GM18520 (cell line): ENCODE measurements around the gene IPO13.
A peak's percentile ranks its signal among the peaks of the same experiment; 100 is the strongest.

Experiments used
- ATAC-seq: cut with Tn5 transposase; IDR thresholded peaks from one replicate; pipeline ENCODE4 v1.9.1; 2021; ENCODE audit not compliant: unreplicated experiment

The IPO13 gene

DNA sequence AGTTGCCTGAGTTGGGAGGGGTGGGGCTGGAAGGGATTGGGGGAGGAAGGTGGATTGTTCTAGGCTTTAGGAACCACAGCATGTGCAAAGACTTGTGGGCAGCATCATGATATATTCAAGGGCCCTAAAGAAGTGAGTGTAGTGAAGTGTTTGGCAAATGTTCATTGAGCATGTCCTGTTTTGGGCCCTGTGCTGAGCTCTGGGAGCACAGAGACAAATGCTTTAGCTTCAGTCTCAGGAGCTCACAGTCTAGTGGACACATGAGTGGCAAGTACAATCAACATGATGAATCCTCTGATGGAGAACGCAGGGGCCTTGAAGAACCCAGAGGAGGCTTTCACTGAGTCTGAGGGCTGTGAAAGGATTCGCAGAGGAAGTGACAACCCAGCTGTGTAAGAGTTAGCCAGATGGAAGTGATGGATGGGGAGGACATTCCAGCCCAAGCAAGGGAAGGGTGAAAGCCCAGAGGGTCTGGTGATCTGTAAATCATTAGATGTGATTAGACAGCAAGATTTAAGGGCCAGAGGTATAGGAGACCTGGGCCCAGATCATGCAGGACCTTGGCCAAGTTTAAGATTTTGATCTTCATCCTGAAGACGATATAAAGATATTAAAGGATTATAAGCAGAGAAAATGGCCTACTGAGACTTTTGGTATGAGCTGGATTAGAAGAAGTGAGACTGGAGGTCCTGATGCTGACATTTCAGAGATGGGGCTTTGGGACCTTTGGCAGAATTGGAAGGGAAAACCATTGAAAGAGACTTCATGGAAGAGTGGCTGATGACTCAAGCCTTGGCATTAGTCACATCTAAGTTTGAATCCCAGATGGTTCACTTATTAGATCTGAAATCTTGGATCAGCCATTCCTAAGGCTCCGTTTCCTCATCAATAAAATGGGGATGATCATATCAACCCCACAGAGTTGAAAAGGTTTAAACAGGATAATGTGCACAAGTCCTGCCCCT is 4.6 kb downstream of the IPO13 start:
- no peak for ATAC-seq

DNA sequence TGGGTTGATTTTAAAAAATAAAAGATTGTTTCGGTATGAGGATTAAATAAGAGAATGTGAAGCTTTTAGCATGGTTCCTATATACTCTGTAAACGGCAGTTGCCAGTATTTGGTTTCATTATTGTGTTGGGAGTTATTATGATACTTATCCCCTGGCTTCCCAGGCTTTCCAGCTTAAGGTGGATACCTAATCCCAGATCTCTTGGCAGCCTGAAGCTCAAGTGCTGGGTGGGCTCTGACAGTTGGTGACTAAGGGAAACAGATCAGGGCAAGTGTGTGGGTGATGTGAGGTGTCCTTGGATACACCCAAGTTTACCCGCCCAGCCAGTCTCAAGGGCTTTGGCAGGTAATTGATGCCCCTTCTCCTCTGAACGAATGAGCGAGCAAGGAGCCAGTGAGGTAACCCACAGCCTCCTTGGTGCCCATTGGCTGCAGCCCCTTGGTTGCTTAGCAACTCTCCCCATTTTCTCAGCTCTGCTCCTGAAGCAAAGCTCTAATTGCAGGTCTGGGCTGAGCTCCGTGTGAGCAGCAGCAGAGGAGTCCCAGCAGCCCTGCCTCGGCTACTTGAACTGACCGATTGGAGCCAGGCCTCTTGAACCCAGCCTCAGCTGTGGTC is 6.1 kb downstream of the IPO13 start:
- ATAC-seq, result no peak

DNA sequence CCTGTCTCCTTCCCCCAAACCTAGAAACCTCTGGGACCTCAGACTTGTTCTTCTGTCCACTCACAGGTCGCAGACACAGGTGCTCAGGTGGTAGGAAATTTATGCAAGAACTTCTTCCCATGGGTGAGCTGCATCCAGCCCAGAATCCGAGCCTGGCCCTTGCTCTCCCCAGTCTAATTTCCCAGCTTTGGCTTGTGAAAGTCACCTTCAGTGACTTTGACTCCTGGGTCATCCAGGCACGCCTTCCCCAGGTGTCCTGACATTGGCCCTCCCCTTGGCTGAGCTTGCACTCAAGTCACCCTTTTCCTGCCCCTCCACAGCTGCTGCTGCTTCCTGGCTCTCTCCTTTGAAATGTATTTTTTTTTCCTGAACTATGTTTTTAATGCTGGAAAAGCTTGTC is 6.6 kb downstream of the IPO13 start:
- ATAC-seq, result no peak

DNA sequence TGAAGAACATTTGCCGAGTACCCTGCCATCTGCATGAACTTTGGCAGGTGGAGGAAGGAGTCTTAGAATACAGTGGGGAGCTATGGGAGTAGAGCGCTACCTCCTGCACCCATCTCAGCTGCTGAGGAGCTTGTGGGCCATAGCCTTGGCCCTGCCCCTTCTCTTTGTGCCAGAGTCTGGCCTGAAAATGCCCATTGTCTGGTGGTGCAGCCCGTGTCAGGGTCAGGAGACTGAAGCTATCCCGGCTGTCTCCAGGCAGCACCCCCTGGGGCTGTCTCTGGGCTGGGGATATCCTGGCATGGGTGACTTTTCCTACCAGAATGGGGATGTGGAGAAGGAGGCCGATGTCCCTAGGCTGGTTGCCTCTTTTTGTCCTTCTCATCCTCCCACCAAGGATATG is 7.3 kb downstream of the IPO13 start:
- no peak for ATAC-seq

DNA sequence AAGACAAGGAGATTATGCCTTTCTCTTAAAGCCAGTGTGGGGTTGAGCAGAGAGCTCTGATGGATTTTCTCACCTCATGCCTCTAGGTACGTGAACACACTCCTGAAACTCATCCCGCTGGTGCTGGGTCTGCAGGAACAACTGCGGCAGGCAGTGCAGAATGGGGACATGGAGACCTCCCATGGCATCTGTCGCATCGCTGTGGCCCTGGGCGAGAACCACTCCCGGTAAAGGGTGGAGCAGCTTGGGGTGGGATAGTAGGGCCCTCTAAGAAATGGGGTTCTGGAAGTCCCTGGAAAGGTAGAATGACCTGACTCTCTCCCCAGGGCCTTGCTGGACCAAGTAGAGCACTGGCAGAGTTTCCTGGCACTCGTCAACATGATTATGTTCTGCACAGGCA is 9.5 kb downstream of the IPO13 start:
- ATAC-seq, result no peak

DNA sequence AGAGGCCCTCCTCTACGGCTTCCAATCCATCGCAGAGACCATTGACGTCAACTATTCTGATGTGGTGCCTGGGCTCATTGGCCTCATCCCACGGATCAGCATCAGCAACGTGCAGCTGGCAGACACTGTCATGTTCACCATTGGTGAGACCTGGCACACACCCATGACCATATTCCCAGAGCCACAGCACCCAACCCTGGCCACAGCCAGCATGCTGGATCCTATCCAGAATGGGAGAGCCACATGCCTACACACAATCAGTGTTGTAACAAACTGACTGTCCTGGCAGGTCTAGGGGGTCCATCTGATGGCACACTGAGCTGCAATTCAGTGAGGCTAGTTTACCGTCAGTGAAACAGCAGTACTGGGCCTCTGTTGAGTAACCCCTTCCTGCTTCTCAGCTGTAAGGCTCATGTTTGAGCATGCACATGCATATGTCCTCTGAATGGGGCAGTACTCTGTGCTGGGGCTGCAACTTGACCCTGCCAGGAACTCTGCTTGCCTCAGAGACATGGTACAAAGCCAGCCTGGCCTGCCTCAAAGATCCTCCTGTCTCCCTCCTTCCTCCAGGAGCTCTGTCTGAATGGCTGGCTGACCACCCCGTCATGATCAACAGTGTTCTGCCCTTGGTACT is 10.8 kb downstream of the IPO13 start:
- ATAC-seq, result no peak

DNA sequence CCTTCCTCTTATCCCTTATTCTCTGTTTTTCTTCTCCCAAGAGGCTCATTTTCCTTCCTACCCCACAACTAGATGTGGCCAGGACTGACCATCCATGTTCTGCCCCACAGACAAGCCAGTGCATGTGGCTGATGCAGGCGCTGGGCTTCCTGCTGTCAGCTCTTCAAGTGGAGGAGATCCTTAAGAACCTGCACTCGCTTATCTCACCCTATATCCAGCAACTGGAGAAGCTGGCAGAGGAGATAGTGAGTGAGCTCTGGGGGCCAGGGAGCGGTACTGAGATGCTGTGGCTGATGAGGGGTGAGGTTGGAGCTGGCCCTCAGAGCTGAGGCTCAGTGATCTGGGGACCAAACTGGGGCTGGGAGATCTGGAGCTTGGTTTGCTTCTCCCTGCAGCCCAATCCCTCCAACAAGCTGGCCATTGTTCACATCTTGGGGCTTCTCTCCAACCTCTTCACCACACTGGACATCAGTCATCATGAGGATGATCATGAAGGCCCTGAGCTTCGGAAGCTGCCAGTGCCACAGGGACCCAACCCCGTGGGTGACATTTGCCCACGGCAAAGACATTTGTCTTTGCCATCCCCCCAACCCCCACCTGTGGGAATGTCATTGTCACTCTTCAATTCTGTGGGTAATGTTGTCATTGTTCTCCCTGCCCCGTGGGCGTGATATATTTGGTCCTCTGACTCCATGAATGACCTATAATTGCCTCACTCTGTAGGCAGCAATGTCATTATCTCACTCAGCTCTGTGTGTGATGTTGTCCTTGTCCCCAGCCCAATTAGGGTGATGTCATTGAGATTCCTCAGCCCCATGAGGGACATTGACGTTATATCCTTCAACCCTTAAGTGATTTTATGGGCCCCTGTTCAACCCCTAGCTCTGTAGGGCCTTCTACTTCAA is 11.9 kb downstream of the IPO13 start:
- ATAC-seq, result no peak

DNA sequence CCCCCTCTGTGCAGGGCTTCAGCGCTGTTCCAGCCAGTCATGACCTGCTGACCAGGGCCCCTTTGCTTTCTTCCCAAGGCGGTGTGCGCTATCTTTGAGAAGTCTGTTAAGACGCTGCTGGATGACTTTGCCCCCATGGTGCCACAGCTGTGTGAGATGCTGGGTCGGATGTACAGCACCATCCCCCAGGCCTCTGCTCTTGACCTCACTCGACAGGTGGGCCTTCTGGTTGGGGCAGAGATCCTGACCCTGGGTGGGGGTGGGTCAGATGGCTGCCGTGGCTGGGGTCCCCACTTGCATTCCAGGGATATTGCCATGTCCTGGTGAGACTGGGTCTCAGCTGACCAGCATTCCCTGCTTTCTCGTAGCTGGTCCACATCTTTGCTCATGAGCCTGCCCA is 14.0 kb downstream of the IPO13 start:
- ATAC-seq, result no peak

DNA sequence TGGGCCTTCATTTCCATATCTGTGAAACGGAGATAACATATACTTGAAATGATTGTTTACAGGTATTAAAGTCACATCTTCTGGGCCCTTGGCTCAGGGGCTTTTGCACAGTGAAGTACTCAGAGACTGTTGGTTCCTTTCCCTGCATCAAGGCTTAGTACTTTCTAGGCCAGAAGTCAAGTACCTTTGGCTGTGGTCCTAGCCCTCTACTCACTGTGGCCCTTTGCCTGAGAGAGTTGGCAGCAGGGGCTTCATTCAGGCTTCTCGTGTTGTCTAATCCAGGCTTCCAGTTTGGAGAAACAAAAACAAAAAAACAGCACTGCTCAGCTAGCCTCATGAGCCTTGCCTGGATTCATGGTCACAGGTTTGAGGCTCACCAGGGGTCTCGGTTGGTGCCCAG is 14.9 kb downstream of the IPO13 start:
- no peak for ATAC-seq

DNA sequence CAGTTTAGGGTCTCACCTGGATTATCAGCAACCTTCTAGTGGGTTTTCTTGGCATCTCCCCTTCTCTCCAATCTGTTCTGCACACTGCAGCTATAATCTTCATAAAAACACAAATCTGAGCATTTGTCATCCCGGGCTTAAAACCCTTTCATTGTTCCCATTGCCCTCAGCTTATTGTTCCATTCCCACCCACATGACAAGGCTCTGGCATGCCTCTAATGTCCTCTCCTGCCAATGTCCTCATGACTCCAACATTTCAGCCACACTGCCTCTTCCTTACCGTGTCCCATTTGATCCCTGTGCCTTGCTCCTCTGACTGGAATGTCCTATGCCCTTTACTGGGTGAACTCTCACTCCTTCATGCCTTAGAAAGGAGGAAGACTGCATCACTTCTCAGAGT is 15.6 kb downstream of the IPO13 start:
- ATAC-seq, result no peak

DNA sequence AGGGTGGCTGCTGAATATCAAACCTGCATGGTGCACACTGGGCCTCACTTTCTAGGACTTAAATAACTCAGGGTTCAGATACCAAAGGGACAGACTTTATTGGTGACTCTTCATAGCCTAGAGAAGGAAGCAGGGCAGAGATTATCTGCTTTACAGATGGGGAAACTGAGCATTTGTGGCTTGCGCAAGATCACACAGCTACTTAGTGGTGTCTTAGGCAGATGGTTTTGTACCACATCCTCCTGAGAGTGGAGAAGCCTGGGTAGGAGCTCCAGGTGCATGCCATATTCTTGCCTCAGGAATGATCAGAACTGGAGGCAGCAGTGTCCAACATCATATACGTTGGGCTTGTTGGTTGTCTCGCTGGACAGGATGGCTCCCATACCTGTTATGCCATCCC is 16.3 kb downstream of the IPO13 start:
- no peak for ATAC-seq

DNA sequence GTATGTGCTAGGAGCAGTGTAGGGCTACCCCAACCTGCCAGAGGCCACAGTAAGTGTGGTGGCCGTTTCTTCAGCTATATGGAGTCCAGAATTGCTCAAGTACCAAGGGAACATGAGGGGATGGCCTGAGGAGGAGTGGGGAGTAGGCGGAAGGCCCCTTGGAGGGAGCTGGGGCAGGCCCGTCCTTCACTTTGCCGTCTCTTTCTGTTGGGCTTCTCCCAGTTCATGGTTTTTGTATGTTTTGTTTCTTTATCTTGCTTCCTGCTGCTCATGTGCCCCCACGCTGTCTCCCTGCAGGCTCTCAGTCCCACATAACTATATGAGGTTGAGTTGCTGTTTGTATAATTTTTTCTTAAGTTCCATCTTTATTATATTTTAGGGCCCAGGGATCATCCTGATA is 17.1 kb downstream of the IPO13 start:
- no peak for ATAC-seq

DNA sequence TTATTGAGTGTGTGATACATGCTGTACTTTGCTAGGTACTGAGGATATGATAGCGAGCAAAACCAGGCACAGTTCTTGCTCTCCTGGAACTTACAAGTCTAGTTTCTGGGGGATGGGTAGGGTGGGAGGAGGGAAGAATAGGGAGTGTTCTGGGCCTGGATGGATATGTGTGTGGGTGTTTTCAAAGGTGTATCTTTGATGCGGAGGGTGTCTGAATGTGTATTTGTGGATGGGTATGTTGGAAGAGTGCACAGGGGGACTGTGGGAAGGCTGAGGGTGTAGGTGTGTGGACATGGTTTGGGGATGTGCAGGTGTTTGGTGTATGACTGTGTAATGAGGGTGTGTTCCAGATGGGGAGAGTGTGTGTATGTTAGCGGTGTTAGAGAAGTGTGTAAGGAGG is 18.6 kb downstream of the IPO13 start:
- no peak for ATAC-seq

DNA sequence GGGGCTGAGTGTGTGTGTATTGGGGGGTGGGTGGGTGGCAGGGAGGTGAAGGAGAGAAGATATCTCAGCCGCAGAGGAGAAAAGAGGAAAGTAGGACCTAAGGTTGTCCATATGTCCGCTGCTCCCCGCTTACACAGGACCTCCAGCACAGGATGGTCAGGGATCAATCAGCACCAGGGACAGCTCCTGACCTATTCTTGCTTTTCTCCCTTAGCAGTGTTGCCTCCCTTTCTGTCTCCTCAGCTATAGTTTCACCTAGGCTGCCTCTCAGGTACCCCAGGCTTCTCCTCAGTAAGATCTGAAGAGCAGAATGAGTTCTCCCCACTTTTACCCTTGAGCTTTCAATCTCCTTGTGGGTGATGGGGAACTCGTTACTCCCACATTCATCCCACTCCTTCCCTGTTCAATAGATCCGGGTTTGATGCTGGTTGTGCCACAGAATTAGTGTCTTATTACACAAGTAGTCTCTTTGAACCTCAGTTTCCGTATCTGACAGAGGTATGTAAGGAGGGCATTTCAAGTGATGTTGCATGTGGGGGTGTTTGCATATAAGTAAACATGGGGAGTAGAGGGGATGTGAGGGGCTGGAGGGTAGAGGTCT is 21.7 kb downstream of the IPO13 start:
- ATAC-seq, result no peak

DNA sequence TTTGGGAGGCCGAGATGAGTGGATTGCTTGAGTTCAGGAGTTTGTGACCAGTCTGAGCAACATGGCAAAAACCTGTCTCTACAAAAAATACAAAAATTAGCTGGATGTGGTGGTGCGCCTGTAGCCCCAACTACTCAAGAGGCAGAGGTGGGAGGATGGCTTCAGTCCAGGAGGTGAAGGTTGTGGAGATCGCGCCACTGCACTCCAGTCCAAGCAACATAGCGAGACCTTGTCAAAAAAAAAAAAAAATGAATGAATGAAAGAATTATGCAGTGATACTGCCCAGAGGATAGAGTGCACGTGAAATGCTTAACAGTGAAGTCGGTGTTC is 22.6 kb downstream of the IPO13 start:
- ATAC-seq, result no peak

DNA sequence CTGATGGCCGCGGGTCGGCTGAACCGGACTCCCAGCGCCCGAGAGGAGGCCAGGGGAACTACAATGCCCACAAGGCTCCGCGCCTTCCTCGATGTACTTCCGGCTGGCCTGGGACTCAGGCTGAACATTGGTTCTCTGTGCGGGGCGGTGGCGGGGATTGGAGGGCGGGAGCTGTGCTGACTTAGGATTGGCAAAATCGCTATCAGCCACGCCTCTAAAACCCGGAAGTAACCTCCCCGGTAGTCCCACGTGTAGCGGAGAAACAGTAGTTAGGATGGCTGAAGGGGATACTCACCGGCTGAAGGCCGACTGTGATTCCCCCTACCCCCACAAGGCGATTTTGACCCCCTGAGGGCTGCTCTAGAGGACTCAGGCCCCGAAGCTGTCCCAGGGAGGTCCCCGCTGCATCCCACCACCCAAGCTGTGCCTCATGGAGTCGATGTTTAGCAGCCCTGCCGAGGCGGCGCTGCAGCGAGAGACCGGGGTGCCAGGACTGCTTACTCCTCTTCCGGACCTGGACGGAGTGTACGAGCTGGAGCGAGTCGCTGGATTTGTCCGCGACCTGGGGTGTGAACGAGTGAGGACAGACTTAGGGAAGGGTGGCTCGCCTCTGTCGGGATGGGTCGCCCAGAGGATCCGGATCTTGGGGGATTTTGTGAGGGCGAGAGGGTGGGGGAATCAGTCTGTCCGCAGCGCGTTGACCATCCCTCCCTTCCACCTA is 23.2 kb downstream of the IPO13 start, which contains the start of gene DPH2:
Gene DPH2, plus strand, starts transcription at position 265 of the 721 bp plus-strand sequence. Its CDS starts 166 bp downstream, at position 431.
- peak; percentile 59 for ATAC-seq

DNA sequence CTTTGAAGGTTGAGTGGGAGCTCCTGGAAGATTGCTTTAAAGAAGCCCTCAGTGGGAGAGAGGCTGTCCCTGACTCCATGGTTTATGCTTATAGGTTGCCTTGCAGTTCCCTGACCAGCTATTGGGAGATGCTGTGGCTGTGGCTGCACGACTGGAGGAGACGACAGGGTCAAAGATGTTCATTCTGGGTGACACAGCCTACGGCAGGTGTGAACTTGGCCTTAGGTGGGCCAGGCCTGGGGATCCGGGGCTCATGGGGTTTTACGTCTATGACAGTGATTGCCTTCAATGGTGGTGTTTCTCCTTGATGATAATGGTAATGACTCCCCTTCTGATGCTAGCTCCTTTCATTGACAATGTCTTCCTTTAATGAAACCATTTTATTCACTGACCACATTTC is 23.8 kb downstream of the IPO13 start:
- no peak for ATAC-seq

DNA sequence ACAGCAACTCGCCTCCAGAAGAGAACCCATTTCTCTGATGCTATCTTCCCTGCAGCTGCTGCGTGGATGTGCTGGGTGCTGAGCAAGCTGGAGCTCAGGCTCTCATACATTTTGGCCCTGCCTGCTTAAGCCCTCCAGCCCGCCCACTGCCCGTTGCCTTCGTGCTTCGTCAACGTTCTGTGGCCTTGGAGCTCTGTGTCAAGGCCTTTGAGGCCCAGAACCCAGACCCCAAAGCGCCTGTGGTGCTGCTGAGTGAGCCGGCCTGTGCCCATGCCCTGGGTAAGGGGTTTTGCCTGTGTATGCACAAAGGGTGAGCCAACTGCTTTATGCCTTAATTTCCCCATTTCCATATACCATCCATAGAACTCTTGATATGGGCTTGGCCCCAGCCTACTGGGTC is 24.2 kb downstream of the IPO13 start:
- ATAC-seq, result no peak

DNA sequence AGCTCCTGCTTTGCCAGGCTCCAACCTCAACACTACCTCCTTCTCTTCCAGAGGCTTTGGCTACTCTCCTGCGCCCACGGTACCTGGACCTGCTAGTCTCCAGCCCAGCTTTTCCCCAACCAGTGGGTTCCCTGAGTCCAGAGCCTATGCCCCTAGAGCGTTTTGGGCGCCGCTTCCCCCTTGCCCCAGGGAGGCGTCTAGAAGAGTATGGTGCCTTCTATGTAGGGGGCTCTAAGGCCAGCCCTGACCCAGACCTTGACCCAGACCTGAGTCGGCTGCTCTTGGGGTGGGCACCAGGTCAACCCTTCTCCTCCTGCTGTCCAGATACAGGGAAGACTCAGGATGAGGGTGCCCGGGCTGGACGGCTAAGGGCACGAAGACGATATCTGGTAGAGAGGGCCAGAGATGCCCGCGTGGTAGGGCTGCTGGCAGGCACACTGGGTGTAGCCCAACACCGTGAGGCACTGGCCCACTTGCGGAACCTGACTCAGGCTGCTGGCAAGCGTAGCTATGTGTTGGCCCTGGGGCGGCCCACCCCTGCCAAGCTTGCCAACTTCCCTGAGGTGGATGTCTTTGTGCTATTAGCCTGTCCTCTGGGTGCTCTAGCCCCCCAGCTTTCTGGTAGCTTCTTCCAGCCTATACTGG is 24.7 kb downstream of the IPO13 start:
- ATAC-seq, result no peak
